Thyroid gland (tissue), 4 donors: ENCODE data around the gene TMEM266. TPM values are rescaled to one million over a fixed set of nuclear protein-coding genes. Genes with fewer than 3 reads are reported as not detected.

Experiments
- DNase-seq, 2 donors: peaks; one replicate each; pipeline ENCODE4 v3.0.0-alpha.2; 2019
- H3K27ac ChIP-seq, 3 donors: fragments of 200-600 bp; sonication (generic); 1 replicate in 2 of 3; 2 replicates in 1 of 3; pipeline ENCODE4 v1.5.1; 2016 to 2019; ENCODE audit warnings: mild to moderate bottlenecking in 1 of 3, moderate library complexity in 1 of 3
- H3K27me3 ChIP-seq: fragments of 200-600 bp; sonication (generic); one replicate; pipeline ENCODE4 v1.5.1; 2019
- H3K36me3 ChIP-seq, 2 donors: fragments of 200-600 bp; sonication (generic); one replicate each; pipeline ENCODE4 v1.5.1; 2016 to 2019
- H3K4me1 ChIP-seq, 2 donors: fragments of 200-600 bp; sonication (generic); one replicate each; pipeline ENCODE4 v1.5.1; 2017 to 2019
- H3K4me3 ChIP-seq, 3 donors: fragments of 200-600 bp; sonication (generic); replicated peaks in 1 of 3; 1 replicate in 2 of 3; 2 replicates in 1 of 3; pipeline ENCODE4 v1.5.1; 2016; ENCODE audit warnings: mild to moderate bottlenecking in 1 of 3
- H3K9me3 ChIP-seq: fragments of 200-600 bp; sonication (generic); one replicate; pipeline ENCODE4 v1.5.1; 2017
- CTCF ChIP-seq, 6 experiments: fragments of 200-600 bp in 3 of 6; fragments of 450-650 bp in 3 of 6; sonication (generic) in 3 of 6; IDR thresholded peaks; one replicate each; pipeline ENCODE4 v1.5.1; 2016 to 2019; ENCODE audit warnings: antibody characterized with exemption in 6 of 6, mild to moderate bottlenecking in 2 of 6, inconsistent platforms in 1 of 6, moderate library complexity in 1 of 6
- POLR2A ChIP-seq, 2 donors: fragments of 450-650 bp; IDR thresholded peaks; one replicate each; pipeline ENCODE4 v1.6.1; 2017; ENCODE audit warnings: antibody characterized with exemption in 2 of 2, mild to moderate bottlenecking in 2 of 2, moderate library complexity in 1 of 2
- WGBS, 2 donors: methylation state at CpG; one replicate each; pipeline ENCODE4 v1.1.5; 2017; 5-methylcytosine and 5-hydroxymethylcytosine counted together
- intact Hi-C: fragments of 100-400 bp; cut with DNase I; formaldehyde crosslinking; loops from one replicate; pipeline ENCODE4 v1.15.1; 2023
- total RNA-seq, 4 donors: library from RNA; depleted of rRNA; stranded (reverse); fragments of >200 nt; gene quantifications; one replicate each; pipeline ENCODE4 v1.2.3, GENCODE V29; 2016

Gene TMEM266
- total RNA-seq, 4 donors from 2014 or later, result not detected

- no peaks in the 10 kb centered on the region for H3K36me3 ChIP-seq
- H3K9me3 ChIP-seq, result no peaks in the 10 kb centered on the region
- no peak overlapping the region for H3K27ac ChIP-seq
- 88 to 91% methylated on average over 2 of the region's 2 CpGs for WGBS, 2 donors
- H3K27me3 ChIP-seq, result no peaks in the 10 kb centered on the region
- no peak for TF ChIP-seq POLR2A (IDR thresholded peaks at IDR 0.05)
- no peak for TF ChIP-seq CTCF (IDR thresholded peaks at IDR 0.05)
- no peak overlapping the region for H3K4me3 ChIP-seq
- intact Hi-C loops, result loop anchor here (5.0 kb wide), 1 partner anchor 78 kb away; the partner anchor contains the start of gene TMEM266
- no peak for DNase-seq
- peaks cover 0 to 7% of the 10 kb centered on the region in 2 donors for H3K4me1 ChIP-seq
These were observed 75.7 kb downstream of the TMEM266 start for GRCh38 chr15:76135516-76135915.

- Histone ChIP-seq H3K27me3 (no peaks in the 10 kb centered on the region), H3K36me3 (no peaks in the 10 kb centered on the region), H3K4me1 (peaks cover 0 to 7% of the 10 kb centered on the region in 2 donors), H3K4me3 (no peak overlapping the region), H3K27ac (no peak overlapping the region), H3K9me3 (no peaks in the 10 kb centered on the region)
- TF ChIP-seq CTCF (IDR thresholded peaks at IDR 0.05) (no peak), POLR2A (IDR thresholded peaks at IDR 0.05) (no peak)
- intact Hi-C loops, result loop anchor here (5.0 kb wide), 1 partner anchor 81 kb away; the partner anchor contains the start of gene TMEM266
- 82% methylated on average over 5 of the region's 5 CpGs for WGBS, 2 donors
- DNase-seq, result no peak
These were observed 78.7 kb downstream of the TMEM266 start for GRCh38 chr15:76138436-76138835.

GRCh38 chr15:76139368-76140073, 79.7 kb downstream of the TMEM266 start:
- H3K9me3 ChIP-seq, result no peaks in the 10 kb centered on the region
- no peaks in the 10 kb centered on the region for H3K27me3 ChIP-seq
- intact Hi-C loops, result loop anchor here (5.0 kb wide), 1 partner anchor 82 kb away; the partner anchor contains the start of gene TMEM266
- TF ChIP-seq POLR2A (IDR thresholded peaks at IDR 0.05), result no peak
- peak; percentile 64 to 93 (median 79) for TF ChIP-seq CTCF (IDR thresholded peaks at IDR 0.05)
- H3K36me3 ChIP-seq, result no peaks in the 10 kb centered on the region
- 19 to 23% methylated on average over 10 to 16 of the region's 16 CpGs for WGBS, 2 donors
- H3K4me1 ChIP-seq, result peaks cover 0 to 7% of the 10 kb centered on the region in 2 donors
- DNase-seq, result peak; percentile 65 to 69
- H3K27ac ChIP-seq, result no peak overlapping the region
- no peak overlapping the region for H3K4me3 ChIP-seq

GRCh38 chr15:76140074-76140464, 80.3 kb downstream of the TMEM266 start:
- intact Hi-C loops, result no loop called here
- Histone ChIP-seq H3K27me3 (no peaks in the 10 kb centered on the region), H3K36me3 (no peaks in the 10 kb centered on the region), H3K4me3 (no peak overlapping the region), H3K27ac (no peak overlapping the region), H3K4me1 (peaks cover 0 to 7% of the 10 kb centered on the region in 2 donors), H3K9me3 (no peaks in the 10 kb centered on the region)
- no peak for TF ChIP-seq POLR2A (IDR thresholded peaks at IDR 0.05)
- TF ChIP-seq CTCF (IDR thresholded peaks at IDR 0.05), result no peak
- peak in 1 of 2 donors; percentile 11 for DNase-seq
- 31 to 41% methylated on average over 14 of the region's 14 CpGs for WGBS, 2 donors

- no peak for TF ChIP-seq POLR2A (IDR thresholded peaks at IDR 0.05)
- TF ChIP-seq CTCF (IDR thresholded peaks at IDR 0.05), result no peak
- Histone ChIP-seq H3K27ac (no peak overlapping the region), H3K4me3 (no peak overlapping the region), H3K4me1 (peaks cover 0 to 7% of the 10 kb centered on the region in 2 donors), H3K9me3 (no peaks in the 10 kb centered on the region), H3K36me3 (no peaks in the 10 kb centered on the region), H3K27me3 (no peaks in the 10 kb centered on the region)
- intact Hi-C loops, result no loop called here
- 58 to 68% methylated on average over 5 of the region's 5 CpGs for WGBS, 2 donors
- DNase-seq, result no peak
These were observed 87.0 kb downstream of the TMEM266 start for GRCh38 chr15:76146812-76147211.
